Endothelial cell of umbilical vein (primary cell): ENCODE data around the gene MYO1E.

Experiments
- CTCF ChIP-seq, 2 donors: IDR thresholded peaks; 1 replicate in 1 of 2; 2 replicates in 1 of 2; pipeline ENCODE4 v1.5.1; 2011; ENCODE audit warnings: low read length in 2 of 2, mild to moderate bottlenecking in 2 of 2, moderate library complexity in 2 of 2, control low read depth in 1 of 2, inconsistent platforms in 1 of 2, low read depth in 1 of 2; ENCODE audit not compliant: insufficient read depth in 1 of 2; ENCODE audit errors: extremely low read depth in 1 of 2
- POLR2A ChIP-seq: IDR thresholded peaks from 2 replicates; pipeline ENCODE4 v1.6.1; 2012; ENCODE audit warnings: low read depth, mild to moderate bottlenecking, control low read depth, low read length

- no peak for TF ChIP-seq CTCF (IDR thresholded peaks at IDR 0.05; ENCODE audit: extremely low read depth in 1 of 2, insufficient read depth in 1 of 2, low read depth in 1 of 2, low read length in 2 of 2)
- TF ChIP-seq POLR2A: no peak
These were observed 96.2 kb downstream of the MYO1E start for GRCh38 chr15:59276225-59277178.
